Stomach smooth muscle (tissue), 2 donors: Measurements from ENCODE around the gene ACSM6.

Experiments used
- H3K27ac ChIP-seq: one replicate; pipeline ENCODE4 v1.7.0; 2013; ENCODE audit warnings: mild to moderate bottlenecking, low read length, inconsistent platforms
- H3K27me3 ChIP-seq, 2 donors: one replicate each; pipeline ENCODE4 v1.7.0; 2013; ENCODE audit warnings: low read length in 2 of 2; ENCODE audit not compliant: insufficient read depth in 2 of 2, control insufficient read depth in 1 of 2
- H3K36me3 ChIP-seq, 2 donors: one replicate each; pipeline ENCODE4 v1.7.0; 2013; ENCODE audit warnings: low read length in 2 of 2; ENCODE audit not compliant: control insufficient read depth in 2 of 2, insufficient read depth in 2 of 2
- H3K4me1 ChIP-seq: one replicate; pipeline ENCODE4 v1.7.0; 2013; ENCODE audit warnings: low read length; ENCODE audit not compliant: control insufficient read depth, insufficient read depth
- H3K4me3 ChIP-seq, 2 donors: one replicate each; pipeline ENCODE4 v1.7.0; 2013; ENCODE audit warnings: low read length in 2 of 2
- H3K9ac ChIP-seq, 2 donors: one replicate each; pipeline ENCODE4 v1.7.0; 2013; ENCODE audit warnings: low read length in 2 of 2, mild to moderate bottlenecking in 1 of 2
- H3K9me3 ChIP-seq, 2 donors: one replicate each; pipeline ENCODE4 v1.7.0; 2013; ENCODE audit warnings: low read length in 2 of 2; ENCODE audit not compliant: control insufficient read depth in 2 of 2
- donor health status: healthy.
- donor health status: Pancreatic carcinoma.

ACSM6 gene

GRCh38 chr10:95260397-95260881 lies 66.4 kb downstream of the ACSM6 start:
- H3K27ac ChIP-seq = no peak overlapping the region
- H3K9ac ChIP-seq = no peak overlapping the region
- H3K36me3 ChIP-seq = no peaks in the 10 kb centered on the region
- H3K27me3 ChIP-seq = no peaks in the 10 kb centered on the region
- no peak overlapping the region for H3K4me3 ChIP-seq
- no peaks in the 10 kb centered on the region for H3K9me3 ChIP-seq
- H3K4me1 ChIP-seq = peaks cover 11% of the 10 kb centered on the region

GRCh38 chr10:95260909-95261552 lies 67.0 kb downstream of the ACSM6 start:
- Histone ChIP-seq H3K9me3 (no peaks in the 10 kb centered on the region), H3K4me1 (peaks cover 11% of the 10 kb centered on the region), H3K27me3 (no peaks in the 10 kb centered on the region), H3K4me3 (no peak overlapping the region), H3K27ac (no peak overlapping the region), H3K36me3 (no peaks in the 10 kb centered on the region), H3K9ac (peak overlapping the region in 1 of 2 donors; percentile 29)

DNA sequence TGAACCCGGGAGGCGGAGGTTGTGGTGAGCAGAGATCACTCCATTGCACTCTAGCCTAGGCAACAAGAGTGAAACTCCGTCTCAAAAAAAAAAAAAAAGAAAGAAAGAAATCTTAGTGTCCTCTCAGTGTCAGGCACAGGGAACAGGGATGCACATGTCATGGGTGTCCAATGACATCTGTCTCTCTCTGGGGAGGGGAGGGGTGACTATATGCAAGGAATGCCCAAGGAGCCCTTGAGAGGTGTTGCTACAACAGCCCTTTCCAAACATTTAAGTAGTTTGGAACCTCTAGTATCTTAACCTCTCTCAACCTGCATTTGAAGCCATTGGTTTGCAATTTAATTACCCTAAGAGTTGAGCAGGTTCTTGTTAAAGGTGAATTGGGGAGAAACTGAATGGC lies 67.9 kb downstream of the ACSM6 start:
- peaks cover 11% of the 10 kb centered on the region for H3K4me1 ChIP-seq
- H3K27me3 ChIP-seq = no peaks in the 10 kb centered on the region
- no peak overlapping the region for H3K9ac ChIP-seq
- no peak overlapping the region for H3K4me3 ChIP-seq
- H3K36me3 ChIP-seq = no peaks in the 10 kb centered on the region
- no peak overlapping the region for H3K27ac ChIP-seq
- H3K9me3 ChIP-seq = no peaks in the 10 kb centered on the region

GRCh38 chr10:95262763-95263518 lies 68.9 kb downstream of the ACSM6 start:
- no peaks in the 10 kb centered on the region for H3K9me3 ChIP-seq
- no peaks in the 10 kb centered on the region for H3K36me3 ChIP-seq
- no peak overlapping the region for H3K9ac ChIP-seq
- H3K4me1 ChIP-seq = peaks cover 11% of the 10 kb centered on the region
- no peak overlapping the region for H3K27ac ChIP-seq
- no peak overlapping the region for H3K4me3 ChIP-seq
- no peaks in the 10 kb centered on the region for H3K27me3 ChIP-seq

DNA sequence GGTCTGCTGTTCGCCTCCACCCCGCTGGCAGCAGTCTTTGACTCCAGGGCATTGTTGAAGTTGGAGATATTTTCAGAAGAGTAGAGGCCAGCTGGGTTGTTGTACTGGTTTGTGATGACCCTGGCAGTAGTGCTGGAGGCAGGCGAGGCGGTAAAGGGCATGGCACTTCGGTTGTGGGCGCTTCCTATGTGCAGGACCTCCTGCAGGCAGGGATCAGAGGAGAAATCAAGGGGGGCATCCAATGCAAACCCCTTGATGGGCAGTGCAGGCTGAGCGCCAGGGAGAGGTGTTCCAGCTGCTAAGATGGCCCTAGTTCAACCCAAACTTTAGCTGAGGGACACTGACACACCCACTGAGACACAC lies 69.8 kb downstream of the ACSM6 start:
- H3K27ac ChIP-seq = no peak overlapping the region
- no peaks in the 10 kb centered on the region for H3K9me3 ChIP-seq
- H3K36me3 ChIP-seq = peaks cover 0 to 2% of the 10 kb centered on the region in 2 donors
- no peak overlapping the region for H3K4me3 ChIP-seq
- peaks cover 14% of the 10 kb centered on the region for H3K4me1 ChIP-seq
- no peak overlapping the region for H3K9ac ChIP-seq
- H3K27me3 ChIP-seq = no peaks in the 10 kb centered on the region

GRCh38 chr10:95264227-95265051 lies 70.4 kb downstream of the ACSM6 start:
- Histone ChIP-seq H3K9me3 (no peaks in the 10 kb centered on the region), H3K36me3 (peaks cover 0 to 2% of the 10 kb centered on the region in 2 donors), H3K9ac (no peak overlapping the region), H3K4me3 (no peak overlapping the region), H3K4me1 (peaks cover 14% of the 10 kb centered on the region), H3K27me3 (no peaks in the 10 kb centered on the region), H3K27ac (no peak overlapping the region)

DNA sequence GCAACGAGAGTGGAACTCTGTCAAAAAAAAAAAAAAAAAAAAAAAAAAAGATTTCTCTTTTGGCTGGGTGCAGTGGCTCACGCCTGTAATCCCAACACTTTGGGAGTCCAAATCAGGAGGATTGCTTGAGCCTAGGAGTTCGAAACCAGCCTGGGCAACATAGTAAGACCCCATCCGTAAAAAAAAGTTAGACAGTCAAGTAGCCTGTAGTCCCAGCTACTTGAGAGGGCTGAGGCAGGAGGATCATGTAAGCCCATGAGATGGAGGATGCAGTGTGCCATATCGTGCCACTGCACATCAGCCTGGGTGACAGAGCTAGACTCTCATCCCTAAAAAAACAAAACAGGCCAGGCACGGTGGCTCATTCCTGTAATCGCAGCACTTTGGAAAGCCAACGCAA lies 71.5 kb downstream of the ACSM6 start:
- Histone ChIP-seq H3K9me3 (no peaks in the 10 kb centered on the region), H3K27ac (no peak overlapping the region), H3K36me3 (peaks cover 0 to 2% of the 10 kb centered on the region in 2 donors), H3K4me1 (peaks cover 12% of the 10 kb centered on the region), H3K27me3 (no peaks in the 10 kb centered on the region), H3K9ac (no peak overlapping the region), H3K4me3 (no peak overlapping the region)

DNA sequence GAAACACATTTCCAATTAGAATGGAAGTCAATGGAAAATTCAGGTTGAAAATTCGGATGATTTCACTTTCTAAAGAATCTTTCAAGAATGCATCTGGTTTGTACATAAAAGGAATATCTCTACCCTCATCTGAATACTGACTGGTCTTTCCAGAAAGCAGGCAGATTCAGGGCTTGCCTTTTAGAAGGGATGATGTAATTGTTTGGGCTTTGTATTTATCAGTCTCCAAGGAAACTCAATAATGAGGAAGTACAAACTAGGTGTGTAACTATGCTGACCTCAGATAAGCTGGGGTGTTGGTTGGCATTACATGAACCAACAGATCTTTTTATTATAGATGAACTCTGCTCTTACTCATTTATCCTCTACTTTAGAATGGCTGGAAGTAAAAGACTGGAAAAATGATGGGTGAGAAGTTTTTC lies 72.6 kb downstream of the ACSM6 start:
- H3K9me3 ChIP-seq = no peaks in the 10 kb centered on the region
- H3K9ac ChIP-seq = no peak overlapping the region
- H3K27me3 ChIP-seq = no peaks in the 10 kb centered on the region
- no peak overlapping the region for H3K27ac ChIP-seq
- peaks cover 0 to 2% of the 10 kb centered on the region in 2 donors for H3K36me3 ChIP-seq
- peaks cover 7% of the 10 kb centered on the region for H3K4me1 ChIP-seq
- H3K4me3 ChIP-seq = no peak overlapping the region

DNA sequence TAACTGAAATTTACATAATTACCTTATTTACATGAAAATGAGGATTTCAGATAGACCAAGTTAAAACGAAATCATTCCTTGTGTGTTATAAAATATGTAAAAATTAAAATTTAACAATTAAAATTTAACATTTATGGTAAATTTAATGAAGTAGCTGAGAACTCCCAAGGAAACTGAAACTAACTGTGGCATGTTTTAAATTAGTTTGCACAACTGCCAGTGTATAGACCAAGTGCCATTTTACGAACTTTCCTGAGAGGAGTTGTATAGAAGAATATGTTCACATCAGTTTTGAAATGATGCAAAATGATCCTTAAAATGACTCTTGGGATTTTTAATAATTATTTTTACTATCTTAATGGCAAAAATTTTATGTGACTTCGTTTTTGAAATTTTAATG lies 73.2 kb downstream of the ACSM6 start:
- H3K4me3 ChIP-seq = no peak overlapping the region
- no peaks in the 10 kb centered on the region for H3K9me3 ChIP-seq
- H3K4me1 ChIP-seq = peaks cover 7% of the 10 kb centered on the region
- no peaks in the 10 kb centered on the region for H3K27me3 ChIP-seq
- no peak overlapping the region for H3K27ac ChIP-seq
- H3K9ac ChIP-seq = no peak overlapping the region
- H3K36me3 ChIP-seq = peaks cover 0 to 2% of the 10 kb centered on the region in 2 donors

- Histone ChIP-seq H3K9ac (no peak overlapping the region), H3K36me3 (peaks cover 0 to 2% of the 10 kb centered on the region in 2 donors), H3K4me3 (no peak overlapping the region), H3K4me1 (peaks cover 7% of the 10 kb centered on the region), H3K27me3 (no peaks in the 10 kb centered on the region), H3K9me3 (no peaks in the 10 kb centered on the region), H3K27ac (peak overlapping the region; percentile 55)
Measured at GRCh38 chr10:95268438-95268837, 74.4 kb downstream of the ACSM6 start.
